Activated naive CD8-positive, alpha-beta T cell treated with anti-CD3 and anti-CD28 coated beads for 36 hours (primary cell): Measurements from ENCODE around the gene TNRC6B. TPM values are rescaled to one million over a fixed set of nuclear protein-coding genes. Genes with fewer than 3 reads are reported as not detected.
A peak's percentile ranks its signal among the peaks of the same experiment; 100 is the strongest.
"Not testable (repeated sequence)": the region's sequence is repeated elsewhere in the genome, so short reads cannot be mapped to it uniquely, and the experiment has no call there.

Source experiments
- DNase-seq: peaks from one replicate; pipeline ENCODE4 v3.0.0; 2021
- H3K27ac Mint-ChIP-seq: one replicate; pipeline ENCODE4 v1.8.0; 2022; ENCODE audit warnings: mild to moderate bottlenecking, moderate library complexity, mixed read lengths
- H3K27me3 Mint-ChIP-seq: one replicate; pipeline ENCODE4 v1.8.0; 2022; ENCODE audit warnings: mild to moderate bottlenecking, mixed read lengths
- H3K36me3 Mint-ChIP-seq: one replicate; pipeline ENCODE4 v1.8.0; 2021; ENCODE audit warnings: mild to moderate bottlenecking, mixed read lengths
- H3K4me1 Mint-ChIP-seq: one replicate; pipeline ENCODE4 v1.8.0; 2021; ENCODE audit warnings: mixed read lengths
- H3K4me3 Mint-ChIP-seq: one replicate; pipeline ENCODE4 v1.8.0; 2022; ENCODE audit warnings: mild to moderate bottlenecking, moderate library complexity, mixed read lengths
- H3K9me3 Mint-ChIP-seq: one replicate; pipeline ENCODE4 v1.8.0; 2022; ENCODE audit warnings: mixed read lengths
- total RNA-seq, 2 experiments: library from RNA; stranded (reverse); gene quantifications; one replicate each; pipeline ENCODE4 v1.2.3, GENCODE V29; 2021

TNRC6B gene
- 10 to 100 TPM; 35.9 to 37.5 TPM for total RNA-seq

- Mint-ChIP-seq H3K9me3 (no peaks in the 10 kb centered on the region), H3K27ac (peak within 1 kb of the TSS; percentile 93), H3K4me1 (peaks cover 49% of the 10 kb centered on the region), H3K27me3 (no peaks in the 10 kb centered on the region), H3K4me3 (peak within 1 kb of the TSS; percentile 86), H3K36me3 (peaks cover 7% of the 10 kb centered on the region)
- DNase-seq, result peak; percentile 73
Measured at GRCh38 chr22:40177738-40178416, at the start of gene TNRC6B. TNRC6B (plus strand) TSS chr22:40177925; CDS start chr22:40178136, 211 bp downstream.

- Mint-ChIP-seq H3K27me3 (no peaks in the 10 kb centered on the region), H3K36me3 (peaks cover 23% of the 10 kb centered on the region), H3K4me3 (peak overlapping the region; percentile 7), H3K9me3 (no peaks in the 10 kb centered on the region), H3K27ac (peak overlapping the region; percentile 78), H3K4me1 (peaks cover 30% of the 10 kb centered on the region)
- DNase-seq, result peak; percentile 20
Measured at GRCh38 chr22:40128989-40129388, 48.7 kb upstream of the TNRC6B start.

- Mint-ChIP-seq H3K27ac (no peak overlapping the region), H3K4me3 (no peak overlapping the region)
Measured at GRCh38 chr22:40137132-40137531, 40.6 kb upstream of the TNRC6B start.

GRCh38 chr22:40138866-40139265, 38.9 kb upstream of the TNRC6B start:
- no peaks in the 10 kb centered on the region for H3K9me3 Mint-ChIP-seq

More at GRCh38 chr22:40137132-40137531, 40.6 kb upstream of the TNRC6B start:
- H3K9me3 Mint-ChIP-seq, result no peaks in the 10 kb centered on the region
- peaks cover 2% of the 10 kb centered on the region for H3K4me1 Mint-ChIP-seq
- peaks cover 8% of the 10 kb centered on the region for H3K36me3 Mint-ChIP-seq
- H3K27me3 Mint-ChIP-seq, result no peaks in the 10 kb centered on the region
- no peak for DNase-seq

GRCh38 chr22:40147388-40148176, 30.1 kb upstream of the TNRC6B start:
- no peak overlapping the region for H3K27ac Mint-ChIP-seq
- peaks cover 2% of the 10 kb centered on the region for H3K4me1 Mint-ChIP-seq
- H3K4me3 Mint-ChIP-seq, result no peak overlapping the region
- H3K36me3 Mint-ChIP-seq, result peaks cover 9% of the 10 kb centered on the region
- no peaks in the 10 kb centered on the region for H3K27me3 Mint-ChIP-seq
- no peak for DNase-seq
- no peaks in the 10 kb centered on the region for H3K9me3 Mint-ChIP-seq

More at GRCh38 chr22:40138866-40139265, 38.9 kb upstream of the TNRC6B start:
- Mint-ChIP-seq H3K4me1 (no peaks in the 10 kb centered on the region), H3K27me3 (no peaks in the 10 kb centered on the region), H3K4me3 (no peak overlapping the region), H3K36me3 (peaks cover 6% of the 10 kb centered on the region), H3K27ac (no peak overlapping the region)
- DNase-seq, result no peak

- Mint-ChIP-seq H3K36me3 (peaks cover 2% of the 10 kb centered on the region), H3K4me1 (peaks cover 18% of the 10 kb centered on the region), H3K27ac (no peak overlapping the region), H3K9me3 (no peaks in the 10 kb centered on the region), H3K27me3 (no peaks in the 10 kb centered on the region), H3K4me3 (no peak overlapping the region)
- DNase-seq, result no peak
Measured at GRCh38 chr22:40153192-40153591, 24.5 kb upstream of the TNRC6B start.

- Mint-ChIP-seq H3K27me3 (no peaks in the 10 kb centered on the region), H3K27ac (no peak overlapping the region), H3K36me3 (peaks cover 2% of the 10 kb centered on the region), H3K4me1 (peaks cover 18% of the 10 kb centered on the region), H3K4me3 (no peak overlapping the region), H3K9me3 (no peaks in the 10 kb centered on the region)
- DNase-seq, result no peak
Measured at GRCh38 chr22:40153705-40154104, 24.0 kb upstream of the TNRC6B start.

- no peaks in the 10 kb centered on the region for H3K9me3 Mint-ChIP-seq
- peaks cover 19% of the 10 kb centered on the region for H3K4me1 Mint-ChIP-seq
- peak overlapping the region; percentile 18 for H3K27ac Mint-ChIP-seq
- no peak overlapping the region for H3K4me3 Mint-ChIP-seq
- H3K27me3 Mint-ChIP-seq, result no peaks in the 10 kb centered on the region
- peak; percentile 7 for DNase-seq
- peaks cover 3% of the 10 kb centered on the region for H3K36me3 Mint-ChIP-seq
Measured at GRCh38 chr22:40156001-40156516, 21.7 kb upstream of the TNRC6B start.

GRCh38 chr22:40156682-40157081, 21.0 kb upstream of the TNRC6B start:
- not testable (repeated sequence) for H3K27ac Mint-ChIP-seq, H3K9me3 Mint-ChIP-seq, H3K36me3 Mint-ChIP-seq, H3K4me3 Mint-ChIP-seq, DNase-seq, H3K27me3 Mint-ChIP-seq
- H3K4me1 Mint-ChIP-seq, result peaks cover 19% of the 10 kb centered on the region

- Mint-ChIP-seq H3K36me3 (peaks cover 3% of the 10 kb centered on the region), H3K27ac (no peak overlapping the region), H3K4me3 (no peak overlapping the region)
Measured at GRCh38 chr22:40157330-40157945, 20.3 kb upstream of the TNRC6B start.

GRCh38 chr22:40161194-40161593, 16.5 kb upstream of the TNRC6B start:
- no peak overlapping the region for H3K27ac Mint-ChIP-seq

More at GRCh38 chr22:40157330-40157945, 20.3 kb upstream of the TNRC6B start:
- DNase-seq, result no peak
- no peaks in the 10 kb centered on the region for H3K9me3 Mint-ChIP-seq
- H3K4me1 Mint-ChIP-seq, result peaks cover 18% of the 10 kb centered on the region
- no peaks in the 10 kb centered on the region for H3K27me3 Mint-ChIP-seq

GRCh38 chr22:40165537-40165936, 12.2 kb upstream of the TNRC6B start:
- not testable (repeated sequence) for H3K9me3 Mint-ChIP-seq, DNase-seq, H3K27ac Mint-ChIP-seq, H3K27me3 Mint-ChIP-seq, H3K4me3 Mint-ChIP-seq
- H3K36me3 Mint-ChIP-seq, result peaks cover 27% of the 10 kb centered on the region
- H3K4me1 Mint-ChIP-seq, result peaks cover 11% of the 10 kb centered on the region

More at GRCh38 chr22:40161194-40161593, 16.5 kb upstream of the TNRC6B start:
- H3K4me1 Mint-ChIP-seq, result peaks cover 6% of the 10 kb centered on the region
- DNase-seq, result no peak
- H3K36me3 Mint-ChIP-seq, result peaks cover 21% of the 10 kb centered on the region
- H3K4me3 Mint-ChIP-seq, result no peak overlapping the region
- peaks cover 7% of the 10 kb centered on the region for H3K9me3 Mint-ChIP-seq
- no peaks in the 10 kb centered on the region for H3K27me3 Mint-ChIP-seq

- no peaks in the 10 kb centered on the region for H3K27me3 Mint-ChIP-seq
- peaks cover 42% of the 10 kb centered on the region for H3K4me1 Mint-ChIP-seq
- no peak for DNase-seq
- no peaks in the 10 kb centered on the region for H3K9me3 Mint-ChIP-seq
- H3K36me3 Mint-ChIP-seq, result peaks cover 7% of the 10 kb centered on the region
- no peak overlapping the region for H3K4me3 Mint-ChIP-seq
- peak overlapping the region; percentile 93 for H3K27ac Mint-ChIP-seq
Measured at GRCh38 chr22:40175611-40176244, 2.0 kb upstream of the TNRC6B start.

GRCh38 chr22:40176921-40177737, 596 bp upstream of the TNRC6B start:
- H3K4me3 Mint-ChIP-seq, result peak overlapping the region; percentile 86
- peak overlapping the region; percentile 93 for H3K27ac Mint-ChIP-seq
- no peaks in the 10 kb centered on the region for H3K27me3 Mint-ChIP-seq
- H3K36me3 Mint-ChIP-seq, result peaks cover 7% of the 10 kb centered on the region
- H3K4me1 Mint-ChIP-seq, result peaks cover 47% of the 10 kb centered on the region
- H3K9me3 Mint-ChIP-seq, result no peaks in the 10 kb centered on the region
- DNase-seq, result peak; percentile 77
